ENCODE results near the gene KRT17.
"Not testable (repeated sequence)": the region's sequence is repeated elsewhere in the genome, so short reads cannot be mapped to it uniquely, and the experiment has no call there.

- not testable (repeated sequence) for TF ChIP-seq CTCF (conservative IDR thresholded peaks at IDR 0.05; ENCODE audit: low read depth, low read length); POLR2A (IDR thresholded peaks at IDR 0.05; ENCODE audit: low read depth, low read length); RFX5 (IDR thresholded peaks at IDR 0.05; ENCODE audit: low read depth, low read length); MAFK (IDR thresholded peaks at IDR 0.05; ENCODE audit: low read depth, low read length); RAD21 (IDR thresholded peaks at IDR 0.05; ENCODE audit: low read length); BHLHE40 (IDR thresholded peaks at IDR 0.05; ENCODE audit: low read depth, low read length); SMC3 (IDR thresholded peaks at IDR 0.05; ENCODE audit: low read depth, low read length); FOS (IDR thresholded peaks at IDR 0.05; ENCODE audit: low read depth, low read length)
Measured at GRCh38 chr17:41619927-41620582, 4.3 kb downstream of the KRT17 start.

All from IMR-90 (cell line).